Measurements from ENCODE around the gene DNAJC16.
"Not testable (repeated sequence)": the region's sequence is repeated elsewhere in the genome, so short reads cannot be mapped to it uniquely, and the experiment has no call there.

The DNAJC16 gene

DNA sequence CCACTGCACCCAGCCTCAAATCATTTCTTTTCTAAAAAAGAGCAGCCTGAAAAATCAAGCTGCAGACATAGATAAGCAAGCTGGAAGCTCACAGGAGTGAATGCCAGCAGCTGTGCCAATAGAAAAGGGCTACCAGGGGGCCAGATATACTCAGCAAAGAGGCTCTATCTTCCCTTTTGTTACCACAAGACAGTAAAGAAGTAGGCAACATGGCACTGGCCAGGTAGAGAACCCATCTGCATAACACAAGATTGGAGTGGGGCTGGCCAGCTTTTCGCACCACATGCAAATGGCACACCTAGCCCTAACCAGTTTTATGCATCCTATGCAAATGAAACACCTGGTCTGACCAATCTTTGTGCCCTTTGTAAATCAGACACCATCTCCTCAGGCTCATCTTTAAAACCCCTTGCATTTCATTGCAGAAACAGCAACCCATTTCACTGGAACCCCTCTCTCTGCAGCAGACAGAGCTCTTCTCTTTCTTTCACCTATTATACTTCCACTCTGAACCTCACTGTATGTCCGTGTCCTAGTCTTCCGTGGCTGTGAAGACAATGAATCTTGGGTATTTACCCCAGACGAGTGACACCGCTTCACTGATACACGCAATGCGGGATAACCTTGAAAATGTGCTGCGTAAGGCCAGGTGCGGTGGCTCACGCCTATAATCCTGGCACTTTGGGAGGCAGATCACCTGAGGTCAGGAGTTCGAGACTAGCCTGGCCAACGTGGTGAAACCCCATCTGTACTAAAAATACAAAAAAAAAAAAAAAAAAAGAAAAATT is 17.8 kb upstream of the DNAJC16 start:
- DNase-seq, result no peak

DNA sequence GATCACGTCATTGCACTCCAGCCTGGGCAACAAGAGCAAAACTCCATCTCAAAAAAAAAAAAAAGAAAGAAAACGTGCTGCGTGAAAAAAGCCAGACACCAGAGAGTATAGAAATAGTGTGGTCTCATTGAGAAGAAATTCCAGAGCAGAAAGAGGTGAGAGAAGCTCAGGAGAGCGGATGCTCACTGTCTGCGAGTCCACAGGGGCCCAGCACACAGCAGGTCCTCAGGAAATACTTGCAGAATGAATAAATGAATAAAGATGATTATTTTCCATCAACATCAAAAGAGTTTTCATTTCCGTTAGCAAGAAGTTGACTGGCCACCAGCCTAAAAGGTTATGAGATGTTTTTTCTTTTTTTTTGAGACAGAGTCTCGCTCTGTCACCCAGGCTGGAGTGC is 17.1 kb upstream of the DNAJC16 start:
- DNase-seq, result no peak

DNA sequence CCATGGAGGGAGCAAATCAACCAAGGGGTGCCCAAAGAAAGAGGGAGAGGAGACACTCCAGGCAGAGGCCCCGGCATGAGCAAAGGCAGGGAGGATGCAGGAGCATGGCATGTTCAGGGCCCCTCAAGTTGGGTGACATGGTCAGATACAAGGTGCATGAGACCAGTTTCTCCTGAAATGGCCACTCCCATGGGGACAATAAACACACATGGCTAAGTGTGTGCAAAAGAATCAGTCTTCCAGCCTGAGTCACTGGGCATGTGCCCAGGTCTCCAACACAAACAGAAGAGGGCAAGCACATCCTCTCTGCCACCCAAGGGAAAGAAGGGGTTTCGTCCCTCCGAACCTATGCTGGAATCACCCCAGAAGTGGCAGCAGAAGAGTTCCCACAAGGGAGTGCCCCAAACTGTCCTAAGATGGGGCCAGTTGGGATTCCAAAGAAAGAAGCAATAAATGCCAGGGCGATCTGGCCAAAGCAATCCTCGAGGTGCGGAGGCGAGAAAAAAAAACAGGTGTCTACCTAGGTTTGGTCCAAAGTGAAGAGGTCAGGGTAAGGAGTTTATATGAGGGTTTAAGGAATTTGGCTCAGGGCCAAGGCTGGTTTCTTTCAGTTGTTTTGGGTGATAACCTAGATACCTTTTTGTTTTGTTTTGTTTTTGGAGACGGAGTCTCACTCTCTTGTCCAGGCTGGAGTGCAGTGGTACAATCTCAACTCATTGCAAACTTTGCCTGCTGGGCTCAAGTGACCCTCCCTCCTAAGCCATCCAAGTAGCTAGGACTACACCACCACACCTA is 15.8 kb upstream of the DNAJC16 start:
- DNase-seq, result no peak

DNA sequence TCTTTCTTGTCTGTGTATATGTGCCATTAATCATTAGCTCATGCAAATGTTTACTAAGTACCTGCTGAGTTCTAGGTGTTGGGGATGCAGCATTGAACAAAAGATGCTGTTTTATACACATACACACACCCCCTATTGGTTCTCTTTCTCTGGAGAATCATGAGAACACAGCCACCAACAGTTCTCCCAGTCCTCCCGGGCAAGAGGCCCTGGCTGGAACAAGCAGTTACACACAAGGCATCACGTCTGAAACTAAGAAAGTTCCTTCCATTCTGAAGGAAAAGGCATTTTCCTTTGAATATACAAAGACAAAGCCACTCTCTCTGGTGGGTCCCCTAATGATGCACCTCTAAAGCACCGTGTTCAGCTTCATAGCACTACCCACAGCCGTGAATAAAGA is 13.5 kb upstream of the DNAJC16 start:
- no peak for DNase-seq

DNA sequence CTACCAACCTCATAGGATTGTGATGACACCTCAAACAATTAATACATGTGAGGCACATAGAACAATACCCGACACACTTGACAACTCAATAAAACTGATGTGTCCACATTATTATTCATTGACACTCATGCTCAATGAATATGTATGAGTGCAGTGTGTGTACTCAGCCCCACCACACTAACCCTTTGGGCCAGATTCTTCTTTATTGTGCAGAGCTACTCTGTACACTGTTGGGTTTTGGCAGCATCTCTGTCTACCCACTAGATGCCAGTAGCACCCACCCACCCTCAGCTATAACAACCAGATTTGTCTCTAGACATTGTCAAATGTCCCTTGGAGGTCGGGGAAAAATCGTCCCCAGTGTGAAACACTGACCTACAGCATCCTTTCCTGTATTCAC is 12.7 kb upstream of the DNAJC16 start:
- DNase-seq, result no peak

DNA sequence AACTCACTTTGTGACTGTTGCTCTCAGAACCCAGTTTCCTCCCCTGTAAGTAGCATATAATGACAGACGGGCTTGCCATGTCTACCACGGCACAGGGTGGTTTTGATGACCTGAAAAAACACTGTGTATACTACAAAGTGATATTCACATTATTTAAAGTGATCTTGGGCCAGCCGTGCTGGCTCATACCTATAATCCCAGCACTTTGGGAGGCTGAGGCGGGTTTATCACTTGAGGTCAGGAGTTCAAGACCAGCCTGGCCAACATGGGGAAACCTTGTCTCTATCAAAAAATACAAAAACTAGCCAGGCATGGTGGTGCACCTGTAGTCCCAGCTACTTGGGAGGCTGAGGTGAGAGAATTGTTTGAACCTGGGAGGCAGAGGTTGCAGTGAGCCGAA is 12.1 kb upstream of the DNAJC16 start:
- DNase-seq, result not testable (repeated sequence)

DNA sequence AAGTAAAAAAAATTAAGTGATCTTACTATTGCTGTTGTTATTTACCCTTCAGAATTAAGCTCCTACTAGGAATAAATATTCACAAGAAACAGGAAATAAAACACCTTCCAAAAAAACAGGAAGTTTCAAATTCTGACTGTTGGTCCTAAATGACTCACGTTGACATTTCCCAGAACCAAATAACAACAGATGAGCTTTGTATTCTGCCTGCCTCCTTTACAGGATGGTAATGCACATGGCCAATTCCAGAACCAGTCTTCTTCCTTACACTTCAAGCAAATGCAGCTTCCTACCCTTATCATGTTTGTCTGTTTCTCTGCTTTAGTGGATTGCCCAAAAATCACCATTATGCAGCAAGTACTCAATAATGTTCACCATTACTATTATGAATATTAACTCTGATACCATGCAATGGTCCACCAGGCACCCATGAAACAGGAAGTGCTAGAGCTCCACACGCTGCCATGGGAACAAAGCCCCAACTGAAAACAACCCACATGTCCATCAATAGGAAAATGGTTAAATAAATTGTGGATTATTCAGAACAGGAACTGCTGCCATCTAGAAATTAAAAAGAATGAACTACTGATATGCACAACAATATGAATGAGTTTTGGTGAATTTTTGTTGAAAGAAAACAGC is 11.5 kb upstream of the DNAJC16 start:
- DNase-seq, result no peak

DNA sequence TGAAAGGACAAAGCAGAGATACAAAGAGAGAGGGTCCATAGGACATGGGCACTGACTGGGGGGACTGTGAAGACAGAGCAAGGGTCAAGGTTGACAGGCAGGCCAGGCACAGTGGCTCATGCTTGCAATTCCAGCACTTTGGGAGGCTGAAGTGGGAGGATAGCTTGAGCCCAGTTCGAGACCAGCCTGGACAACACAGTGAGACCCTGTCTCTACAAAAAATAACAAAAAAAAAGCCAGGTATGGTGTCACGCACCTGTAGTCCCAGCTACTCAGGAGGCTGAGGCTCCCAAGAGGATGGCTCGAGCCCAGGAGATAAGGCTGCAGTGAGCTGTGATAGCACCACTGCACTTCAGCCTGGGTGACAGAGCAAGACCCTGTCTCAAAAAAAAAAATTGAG is 7.0 kb upstream of the DNAJC16 start:
- no peak for DNase-seq

DNA sequence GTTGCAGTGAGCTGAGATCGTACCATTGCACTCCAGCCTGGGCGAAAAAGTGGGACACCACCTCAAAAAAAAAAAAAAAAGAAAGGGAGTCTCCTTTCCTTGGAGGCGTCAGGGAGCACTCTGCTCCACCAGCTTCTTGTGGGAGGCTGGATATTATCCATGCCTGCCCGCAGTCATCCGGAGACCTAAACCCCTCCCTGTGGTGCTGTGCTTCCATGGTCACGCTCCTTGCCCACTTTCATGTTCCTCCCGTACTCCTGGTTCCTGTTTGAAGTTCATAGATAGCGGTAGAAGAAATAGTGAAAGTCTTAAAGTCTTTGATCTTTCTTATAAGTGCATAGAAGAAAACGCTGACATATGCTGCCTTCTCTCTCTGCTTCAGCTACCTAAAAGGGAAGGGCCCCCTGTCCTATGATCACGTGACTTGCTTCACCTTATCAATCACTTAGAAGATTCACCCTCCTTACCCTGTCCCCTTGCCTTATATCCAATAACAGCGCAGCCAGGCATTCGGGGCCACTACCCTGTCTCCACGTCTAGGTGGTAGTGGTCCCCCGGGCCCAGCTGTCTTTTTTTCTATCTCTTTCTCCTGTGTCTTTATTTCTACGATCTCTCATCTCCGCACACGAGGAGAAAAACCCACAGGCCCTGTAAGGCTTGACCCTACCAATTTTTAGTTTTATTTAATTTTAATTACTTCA is 5.3 kb upstream of the DNAJC16 start:
- DNase-seq, result not testable (repeated sequence)

DNA sequence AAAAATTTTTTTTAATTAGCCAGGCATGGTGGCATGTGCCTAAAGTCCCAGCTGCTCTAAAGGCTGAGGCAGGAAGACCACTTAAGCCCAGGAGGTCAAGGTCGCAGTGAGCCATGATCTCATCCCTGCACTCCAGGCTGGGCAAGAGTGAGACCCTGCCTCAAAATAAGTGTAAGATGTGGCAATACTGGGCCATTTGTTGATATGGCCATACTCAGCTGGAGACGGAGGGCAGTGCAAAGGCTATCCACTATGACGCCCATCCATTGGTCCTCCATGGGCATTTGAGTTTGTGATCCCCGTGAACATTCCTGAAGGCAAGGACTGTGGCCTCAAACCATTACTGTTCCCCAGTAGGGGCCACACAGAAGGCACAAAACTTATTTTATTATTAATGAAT is 4.1 kb upstream of the DNAJC16 start:
- no peak for DNase-seq

DNA sequence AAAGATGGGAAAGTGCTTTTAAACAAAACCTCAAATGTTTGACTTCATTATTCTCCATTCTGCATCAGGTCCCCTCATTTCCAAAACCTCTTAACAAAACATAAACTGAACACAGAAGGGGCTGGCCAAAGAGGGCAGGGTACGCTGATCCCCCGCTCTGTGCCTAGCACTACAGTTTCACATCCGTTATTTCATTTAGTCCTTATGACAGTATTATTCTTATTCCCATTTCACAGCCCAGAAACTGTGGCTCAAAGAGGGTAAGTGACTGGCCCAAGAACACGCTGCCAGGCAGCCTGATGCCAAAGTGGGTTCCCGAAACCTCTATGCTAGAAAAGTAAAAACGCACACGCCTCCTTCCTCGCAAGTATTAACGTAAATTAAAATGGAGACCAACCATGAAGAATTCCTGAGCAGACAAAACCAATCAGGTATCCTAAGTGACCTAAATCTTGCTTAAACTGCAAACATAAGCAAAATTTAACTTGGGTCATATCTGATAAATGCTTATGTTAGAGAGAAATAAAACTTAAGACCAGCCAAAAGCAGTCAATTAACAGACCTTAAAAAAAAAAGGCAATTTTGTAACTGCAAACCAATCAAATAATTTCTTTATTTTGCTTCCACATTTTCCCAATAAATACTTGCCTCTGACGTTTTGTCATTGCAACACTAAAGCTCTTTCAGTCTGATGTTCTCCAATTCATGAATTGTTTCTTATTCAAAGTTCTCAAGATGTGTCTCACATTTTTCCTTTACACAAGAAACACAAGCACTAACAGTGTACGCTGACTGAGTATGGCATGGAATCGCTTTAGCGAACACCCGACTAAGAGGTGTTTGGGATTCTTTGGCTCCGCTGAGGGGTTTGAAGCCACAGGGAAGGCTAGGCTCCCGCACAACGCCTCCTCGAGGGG is 3.3 kb upstream of the DNAJC16 start:
- DNase-seq, result no peak

DNA sequence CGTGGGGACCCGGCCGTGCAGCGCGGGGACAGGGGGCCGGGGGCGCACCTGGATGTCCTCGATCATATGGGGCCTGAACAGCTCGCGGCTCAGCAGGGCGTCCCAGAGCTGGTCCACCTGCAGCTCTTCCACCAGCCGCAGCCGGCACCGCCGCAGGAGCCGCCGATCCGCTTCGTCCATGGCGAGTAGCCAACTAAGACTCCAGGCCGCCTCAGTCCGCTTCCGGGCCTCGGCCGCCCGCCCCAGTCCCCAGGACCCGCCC is 2.7 kb upstream of the DNAJC16 start, which contains the start of gene CASP9:
CASP9 (minus strand) TSS at position 195 of the 262 bp plus-strand sequence; CDS start at position 180, 15 bp downstream.
- no peak for DNase-seq

DNA sequence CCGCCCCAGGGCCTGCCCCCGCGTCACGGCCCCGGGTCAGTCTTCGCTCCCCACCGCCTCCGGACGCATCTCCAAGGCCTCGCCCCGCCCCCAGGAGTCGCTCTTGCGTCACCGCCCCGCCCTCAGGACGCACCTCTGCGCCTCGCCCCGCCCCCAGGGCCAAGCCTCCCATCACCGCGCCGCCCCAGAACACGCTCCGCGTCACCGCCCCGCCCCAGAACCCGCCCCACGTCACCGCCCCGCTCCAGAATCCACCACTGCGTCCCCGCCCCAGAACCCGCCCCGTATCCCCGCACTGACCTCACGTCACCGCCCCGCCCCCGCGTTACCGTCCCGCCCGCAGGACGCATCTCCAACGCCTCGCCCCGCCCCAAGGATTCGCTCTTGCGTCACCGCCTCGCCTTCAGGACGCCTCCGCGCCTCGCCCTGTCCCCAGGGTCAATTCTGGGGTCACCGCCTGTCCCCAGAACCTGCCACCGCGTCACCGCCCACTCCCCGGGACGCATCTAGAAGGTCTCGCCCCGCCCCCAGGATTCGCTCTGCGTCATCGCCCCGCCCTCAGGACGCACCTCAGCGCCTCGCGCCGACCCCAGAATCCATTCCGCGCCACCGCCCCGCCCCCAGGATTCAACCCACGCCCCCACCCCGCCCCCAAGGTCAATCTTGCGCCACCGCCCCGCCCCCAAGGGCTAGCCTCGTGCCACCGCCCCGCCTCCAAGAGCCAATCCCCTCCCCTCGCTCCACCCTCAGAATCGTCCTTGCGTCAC is 2.2 kb upstream of the DNAJC16 start:
- peak; percentile 98 for DNase-seq

DNA sequence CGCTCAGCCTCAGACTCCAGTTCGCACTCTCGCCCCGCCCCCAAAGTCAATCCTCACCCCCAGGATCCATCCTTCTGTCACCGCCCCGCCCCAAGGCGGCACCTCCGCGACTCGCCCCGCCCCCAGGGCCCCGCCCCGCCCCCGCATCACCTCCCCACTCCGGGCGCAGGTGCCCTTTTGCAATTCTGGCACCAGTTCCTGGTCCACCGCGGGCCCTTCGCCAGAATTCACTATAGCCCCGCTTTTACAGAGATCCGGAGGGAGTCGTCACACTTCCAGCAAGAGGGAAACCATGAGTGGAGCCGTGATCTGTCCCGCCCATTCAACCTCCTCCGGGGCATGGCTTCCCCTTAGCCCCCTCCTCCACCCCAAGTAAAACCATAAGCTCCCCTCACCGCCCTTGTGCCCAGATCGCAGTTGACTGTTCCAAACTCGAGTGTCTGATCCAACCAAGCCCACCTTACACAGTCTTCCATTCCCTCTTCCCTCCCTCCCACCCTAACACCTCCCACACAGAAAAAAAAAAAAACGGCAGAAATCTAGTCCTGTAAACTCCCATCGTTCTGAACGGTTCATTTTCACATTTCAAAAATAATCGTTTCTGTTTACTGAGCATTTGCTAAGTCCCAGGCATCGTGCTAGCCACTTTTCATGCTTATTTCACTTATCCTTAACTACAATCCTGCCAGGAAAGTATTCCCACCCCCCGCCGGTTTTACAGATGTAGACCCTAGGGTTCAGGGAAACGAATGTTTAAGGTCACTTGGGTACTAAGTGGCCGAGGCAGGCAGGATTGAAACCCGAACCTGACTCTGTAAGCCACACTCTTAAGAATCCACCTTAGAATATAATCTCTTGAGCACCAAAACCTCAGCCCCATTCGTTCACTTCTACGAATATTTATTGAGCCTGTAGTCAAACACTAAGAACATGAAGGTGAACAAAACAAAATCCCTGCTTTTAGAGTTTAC is 1.3 kb upstream of the DNAJC16 start:
- peak; percentile 51 for DNase-seq

DNA sequence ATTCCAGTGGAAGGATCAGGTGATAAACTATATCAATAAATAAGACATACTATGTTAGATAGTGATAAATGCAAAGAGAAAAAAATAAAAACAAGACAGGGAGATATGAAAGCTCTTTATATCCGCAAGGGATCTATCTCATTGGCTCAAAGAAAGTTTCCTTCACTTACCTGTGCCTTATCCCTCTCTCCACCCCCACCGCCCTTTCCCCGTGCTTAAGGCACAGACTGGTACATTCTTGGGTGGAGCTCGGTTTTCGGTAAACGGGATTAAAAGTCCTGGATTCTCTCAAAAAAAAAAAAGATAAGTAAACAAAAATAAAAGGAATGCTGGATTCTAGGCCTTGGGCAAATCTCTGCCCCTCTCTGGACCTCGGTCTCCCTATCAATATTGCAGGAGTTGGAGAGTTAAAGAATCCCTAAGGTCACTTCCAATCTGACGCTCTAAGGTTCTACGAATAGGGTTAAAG is 593 bp upstream of the DNAJC16 start:
- DNase-seq, result no peak

DNA sequence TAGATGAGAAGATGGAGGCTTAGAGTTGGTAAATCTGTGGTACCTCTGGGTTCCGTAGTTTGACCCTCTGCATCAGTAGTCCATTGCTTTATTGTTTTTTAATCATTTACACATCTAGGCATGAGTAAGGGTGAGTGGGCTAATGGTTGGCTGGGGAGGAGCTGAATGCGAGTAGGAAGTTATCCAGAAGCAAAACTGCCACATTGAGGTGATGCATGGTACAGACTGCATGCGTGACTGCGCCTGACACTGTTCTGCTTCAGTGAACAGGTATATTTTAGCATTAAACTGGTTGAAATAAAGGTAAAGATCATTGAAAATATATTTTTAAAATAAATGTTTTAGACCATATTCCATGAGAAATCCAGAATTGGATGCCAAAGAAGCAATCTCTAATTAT is 4.4 kb downstream of the DNAJC16 start:
- no peak for DNase-seq

DNA sequence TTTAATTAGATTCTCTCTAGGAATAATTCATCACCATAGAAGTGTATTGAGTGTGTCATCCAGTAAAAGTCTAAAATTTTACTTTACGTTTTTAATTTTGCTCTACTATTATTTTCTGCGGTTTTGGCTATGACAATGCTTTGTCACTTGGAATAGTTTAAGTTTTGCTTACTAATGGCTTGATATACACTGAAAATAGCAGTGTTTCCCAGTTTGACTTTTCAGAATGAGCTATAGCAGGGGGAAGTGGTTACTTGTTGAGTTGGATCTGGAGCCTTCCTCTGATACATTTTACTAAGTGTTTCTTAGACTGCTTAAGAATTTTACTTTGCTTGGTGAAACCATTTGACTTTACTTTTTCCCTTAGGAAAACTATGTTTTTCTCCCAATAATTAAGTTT is 5.0 kb downstream of the DNAJC16 start:
- DNase-seq, result no peak

DNA sequence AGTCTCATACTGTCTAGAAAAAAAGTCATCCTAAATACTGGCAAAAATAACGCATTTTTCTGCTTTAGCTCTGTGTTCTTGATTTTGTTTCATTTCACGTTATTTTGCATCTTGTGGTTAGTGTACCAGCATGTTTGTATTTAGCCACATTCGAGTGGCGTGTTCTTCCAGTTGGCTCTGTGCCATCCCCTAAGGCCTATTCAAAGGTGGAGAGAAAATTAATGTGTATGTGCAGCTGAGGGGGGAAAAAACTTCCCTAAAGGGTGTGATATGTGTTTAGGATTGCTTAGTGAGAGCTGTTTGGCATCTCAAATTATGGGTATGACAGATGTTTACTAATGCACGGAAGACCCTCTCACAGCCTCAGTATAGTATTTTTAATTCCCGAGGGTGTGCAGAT is 12.1 kb downstream of the DNAJC16 start:
- DNase-seq, result no peak

DNA sequence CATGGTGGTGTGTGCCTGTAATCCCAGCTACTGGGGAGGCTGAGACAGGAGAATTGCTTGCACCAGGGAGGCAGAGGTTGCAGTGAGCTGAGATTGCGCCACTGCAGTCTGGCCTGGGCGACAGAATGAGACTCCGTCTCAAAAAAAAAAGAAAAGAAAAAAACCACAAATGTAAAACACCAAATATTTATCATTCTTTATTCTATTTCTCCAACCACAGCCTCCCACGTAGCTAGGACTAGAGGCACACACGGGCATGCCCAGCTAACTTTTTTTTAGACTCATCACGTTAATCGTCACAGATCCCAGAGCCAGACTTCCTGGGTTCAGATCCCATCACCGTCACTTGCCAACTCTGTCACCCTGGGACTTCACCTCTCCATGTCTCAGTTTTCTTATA is 13.5 kb downstream of the DNAJC16 start:
- DNase-seq, result no peak

DNA sequence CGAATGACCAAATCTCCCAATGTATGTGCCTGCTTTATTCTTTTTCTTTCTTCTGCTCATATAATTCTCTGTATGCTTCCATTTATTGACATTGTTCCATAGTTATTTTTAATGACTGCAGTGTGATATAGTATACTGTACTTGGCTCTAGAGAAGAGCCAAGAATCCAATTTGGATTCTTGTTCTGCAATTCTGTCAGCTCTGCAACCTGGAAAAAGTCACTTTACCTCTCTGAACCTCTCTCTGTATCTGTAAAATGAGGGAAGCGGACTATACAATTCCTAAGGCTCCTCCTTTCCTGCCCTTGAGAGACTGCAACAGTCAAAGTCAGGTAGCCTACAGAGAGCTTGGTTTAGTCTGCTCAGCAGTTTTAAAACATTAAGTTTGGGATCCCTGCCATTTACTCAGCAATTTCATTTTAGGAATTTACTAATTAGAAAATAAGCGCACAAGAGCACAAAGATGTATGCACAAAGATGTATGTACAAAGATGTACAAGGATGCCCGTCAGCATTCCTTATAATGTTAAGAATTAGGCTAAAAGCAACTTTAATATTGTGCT is 14.7 kb downstream of the DNAJC16 start:
- no peak for DNase-seq
